ENCODE results near the gene C19orf25. TPM values are rescaled to one million over a fixed set of nuclear protein-coding genes. Genes with fewer than 3 reads are reported as not detected.

The C19orf25 gene
- total RNA-seq (68.1 and 68.3 TPM in 2 replicates), polyA plus RNA-seq (25.9 and 34.2 TPM in 2 replicates), polyA minus RNA-seq (47.5 and 47.8 TPM in 2 replicates)
- total RNA-seq (2013) = 30.2 TPM

DNA sequence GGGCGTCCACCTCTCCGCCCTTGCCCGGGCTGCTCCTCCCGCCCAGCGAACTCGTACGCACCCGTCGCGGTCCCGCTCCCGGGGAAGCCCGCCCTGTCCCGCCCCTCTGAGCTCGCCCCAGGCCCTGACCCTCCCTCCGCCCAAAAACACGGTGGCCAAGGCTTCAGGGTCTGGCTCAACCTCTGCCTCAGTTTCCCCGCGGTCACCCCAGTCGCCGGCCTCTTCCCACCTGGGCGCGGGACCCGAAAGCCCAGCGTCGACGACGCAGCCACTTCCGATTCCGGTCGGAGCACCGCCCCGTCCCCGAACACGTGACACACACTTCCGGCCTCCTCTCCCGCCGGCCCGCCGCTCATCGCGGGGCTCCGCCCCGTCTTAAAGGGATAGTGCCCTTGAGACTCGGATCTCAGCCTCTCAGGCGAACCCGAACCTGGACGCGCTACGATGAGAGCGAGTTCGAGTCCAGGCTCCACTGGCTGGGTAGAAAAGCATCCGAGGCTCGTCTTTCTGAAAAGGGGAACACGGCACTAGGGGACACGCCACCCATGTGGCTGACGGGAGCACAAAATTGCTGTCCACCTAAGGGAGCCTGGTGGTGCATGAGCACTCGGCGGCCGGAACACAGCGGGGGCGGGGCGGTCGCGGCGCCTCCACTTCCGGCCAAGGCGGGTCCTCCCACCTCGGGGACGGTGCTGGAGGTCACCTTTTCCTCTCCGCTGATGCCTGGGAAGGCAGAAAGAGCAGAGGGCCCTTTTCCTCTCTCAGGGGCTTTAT, at the start of gene C19orf25:
TSS of gene C19orf25 (minus strand) at position 282 of the 774 bp plus-strand sequence. CDS start 312 bp downstream, outside the sequence.
- intact Hi-C loops (cut with micrococcal nuclease) = loop anchor here (1.0 to 2.0 kb wide), 4 partner anchors 11 to 72 kb away; partner anchors contain the start of genes DAZAP1 and PCSK4

More for the DNA sequence above, at the start of gene C19orf25:
- H3K27me3 Mint-ChIP-seq = no peaks in the 10 kb centered on the region
- CTCF ChIA-PET = no interaction called here
- peak within 1 kb of the TSS; percentile 96 for H2AFZ ChIP-seq (ENCODE audit: insufficient read depth, low read depth, low read length, poor library complexity, severe bottlenecking)
- no peak for TF ChIP-seq EZH2 (IDR thresholded peaks at IDR 0.05; ENCODE audit: borderline replicate concordance, insufficient read depth, low read depth, low read length, poor library complexity, severe bottlenecking)
- TF ChIP-seq CTCF (IDR thresholded peaks at IDR 0.05) = no peak
- no peaks in the 10 kb centered on the region for H3K27me3 ChIP-seq (replicated peaks in 1 of 4; ENCODE audit: control extremely low read depth in 1 of 4, control insufficient read depth in 3 of 4, insufficient read depth in 4 of 4, low read length in 3 of 4)
- WGBS (ENCODE audit: insufficient coverage) = under 1% methylated on average over 67 of the region's 71 CpGs
- peak within 1 kb of the TSS; percentile 97 for H3K4me3 Mint-ChIP-seq
- no peaks in the 10 kb centered on the region for H3K9me3 ChIP-seq (ENCODE audit: control extremely low read depth in 1 of 3, control insufficient read depth in 2 of 3, insufficient read depth in 1 of 3, low read length in 2 of 3)
- peak within 1 kb of the TSS; percentile 77 for H3K9ac ChIP-seq (ENCODE audit: low read length)
- H3K79me2 ChIP-seq (ENCODE audit: control insufficient read depth, insufficient read depth, low read length) = peaks cover 18% of the 10 kb centered on the region
- peak within 1 kb of the TSS; percentile 93 for H3K27ac Mint-ChIP-seq
- peaks cover 0 to 4% of the 10 kb centered on the region in 2 experiments for H3K36me3 ChIP-seq (replicated peaks in 1 of 2; ENCODE audit: control extremely low read depth in 1 of 2, control insufficient read depth in 1 of 2, extremely low read depth in 1 of 2, insufficient read depth in 2 of 2, low read length in 1 of 2)
- POLR2A ChIA-PET = interaction anchor here (0.5 kb wide), 1 partner anchor 709 kb away, joined by 6 read pairs; no protein-coding TSS in a partner anchor
- H3K4me1 ChIP-seq (ENCODE audit: control insufficient read depth in 2 of 2, insufficient read depth in 2 of 2, low read length in 2 of 2) = peaks cover 6 to 22% of the 10 kb centered on the region in 2 donors
- H3K4me2 ChIP-seq (replicated peaks; ENCODE audit: low read depth, low read length, poor library complexity, severe bottlenecking) = peak within 1 kb of the TSS; percentile 97
- peaks cover 29% of the 10 kb centered on the region for H4K20me1 ChIP-seq (ENCODE audit: control insufficient read depth, insufficient read depth, low read length, poor library complexity, severe bottlenecking)
- H3K4me1 Mint-ChIP-seq = peaks cover 13% of the 10 kb centered on the region
- DNase-seq (peak; percentile 94), ATAC-seq (ENCODE audit: low read depth) (peak; percentile 94)
- no peaks in the 10 kb centered on the region for H3K9me3 Mint-ChIP-seq (ENCODE audit: insufficient read depth)
- H3K4me3 ChIP-seq (ENCODE audit: control extremely low read depth in 1 of 5, extremely low read depth in 1 of 5, insufficient read depth in 1 of 5, low read depth in 2 of 5, low read length in 4 of 5) = peak within 1 kb of the TSS; percentile 50 to 92 (median 79)
- H3K27ac ChIP-seq (ENCODE audit: low read length in 2 of 2) = peak within 1 kb of the TSS; percentile 71 to 83

Measured in B cell (primary cell).